SU-DHL-6 (cell line): Measurements from ENCODE around the gene LPAR5.

Experiments used
- EZH2phosphoT487 ChIP-seq: fragments of 200-600 bp; sonication (generic), shearing (Covaris generic); conservative IDR thresholded peaks from 2 replicates; pipeline ENCODE4 v1.6.1; 2018; ENCODE audit warnings: mild to moderate bottlenecking, antibody characterized with exemption, low read length, moderate library complexity, mixed read lengths
- TF ChIP-seq, protein P1 (sequence below): fragments of 200-600 bp; sonication (generic); IDR thresholded peaks from one replicate; pipeline ENCODE4 v1.5.1; 2017; ENCODE audit warnings: antibody characterized with exemption, mild to moderate bottlenecking, low read length, moderate library complexity; ENCODE audit not compliant: insufficient read depth, poor library complexity, severe bottlenecking

DNA sequence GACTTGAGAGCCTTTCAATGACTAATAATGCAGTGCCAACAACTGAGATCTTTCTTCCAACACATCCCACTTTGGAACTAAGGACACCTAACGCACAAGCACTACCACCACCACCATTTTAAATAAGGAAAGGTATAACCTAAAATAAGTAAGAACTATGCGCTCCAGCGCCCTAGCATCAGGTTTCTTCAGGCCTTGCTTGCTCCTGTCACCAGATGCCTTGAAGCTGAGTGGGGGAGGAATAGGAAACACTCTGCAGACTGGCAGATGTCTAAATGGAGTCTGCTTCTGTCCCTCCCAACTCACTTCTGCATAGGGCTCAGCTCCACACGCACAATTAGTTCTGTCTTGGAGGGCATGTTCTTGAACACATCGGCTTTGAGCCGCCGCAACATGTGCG, 43.7 kb downstream of the LPAR5 start:
- TF ChIP-seq, protein P1, sequence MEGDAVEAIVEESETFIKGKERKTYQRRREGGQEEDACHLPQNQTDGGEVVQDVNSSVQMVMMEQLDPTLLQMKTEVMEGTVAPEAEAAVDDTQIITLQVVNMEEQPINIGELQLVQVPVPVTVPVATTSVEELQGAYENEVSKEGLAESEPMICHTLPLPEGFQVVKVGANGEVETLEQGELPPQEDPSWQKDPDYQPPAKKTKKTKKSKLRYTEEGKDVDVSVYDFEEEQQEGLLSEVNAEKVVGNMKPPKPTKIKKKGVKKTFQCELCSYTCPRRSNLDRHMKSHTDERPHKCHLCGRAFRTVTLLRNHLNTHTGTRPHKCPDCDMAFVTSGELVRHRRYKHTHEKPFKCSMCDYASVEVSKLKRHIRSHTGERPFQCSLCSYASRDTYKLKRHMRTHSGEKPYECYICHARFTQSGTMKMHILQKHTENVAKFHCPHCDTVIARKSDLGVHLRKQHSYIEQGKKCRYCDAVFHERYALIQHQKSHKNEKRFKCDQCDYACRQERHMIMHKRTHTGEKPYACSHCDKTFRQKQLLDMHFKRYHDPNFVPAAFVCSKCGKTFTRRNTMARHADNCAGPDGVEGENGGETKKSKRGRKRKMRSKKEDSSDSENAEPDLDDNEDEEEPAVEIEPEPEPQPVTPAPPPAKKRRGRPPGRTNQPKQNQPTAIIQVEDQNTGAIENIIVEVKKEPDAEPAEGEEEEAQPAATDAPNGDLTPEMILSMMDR, result no peak
- TF ChIP-seq EZH2phosphoT487, result no peak
